Peyer's patch (tissue), 4 donors: Measurements from ENCODE around the gene GID8.

Experiments used
- CTCF ChIP-seq, 6 experiments: fragments of 450-650 bp in 4 of 6; fragments of 200-600 bp in 2 of 6; sonication (generic) in 1 of 6; IDR thresholded peaks; one replicate each; pipeline ENCODE4 v1.5.1; 2017 to 2019; ENCODE audit warnings: antibody characterized with exemption in 6 of 6, mild to moderate bottlenecking in 3 of 6, moderate library complexity in 1 of 6
- POLR2A ChIP-seq, 2 donors: fragments of 450-650 bp; IDR thresholded peaks; one replicate each; pipeline ENCODE4 v1.5.1; 2017; ENCODE audit warnings: antibody characterized with exemption in 2 of 2, mild to moderate bottlenecking in 2 of 2, moderate library complexity in 2 of 2

- TF ChIP-seq CTCF (IDR thresholded peaks at IDR 0.05) (no peak), POLR2A (IDR thresholded peaks at IDR 0.05) (no peak)
Measured at GRCh38 chr20:62952968-62953838, 15.3 kb downstream of the GID8 start.
